ENCODE measurements around the gene USP40.

- no peak for TF ChIP-seq EP300 (IDR thresholded peaks at IDR 0.05; ENCODE audit: borderline replicate concordance in 1 of 2, control insufficient read depth in 1 of 2, low read depth in 2 of 2, low read length in 2 of 2)
- TF ChIP-seq POLR2A (IDR thresholded peaks at IDR 0.05; ENCODE audit: low read depth, low read length): no peak
- TF ChIP-seq MAX (IDR thresholded peaks at IDR 0.05; ENCODE audit: low read depth, low read length): no peak
- no peak for TF ChIP-seq BRCA1 (IDR thresholded peaks at IDR 0.05; ENCODE audit: low read depth, low read length)
- no peak for TF ChIP-seq CHD2 (IDR thresholded peaks at IDR 0.05; ENCODE audit: borderline replicate concordance, low read depth, low read length)
Measured at GRCh38 chr2:233489666-233490065, 76.9 kb downstream of the USP40 start.

All from GM12878 (cell line).